Renal pelvis (tissue), 4 donors: ENCODE results near the gene MSX2. TPM values are rescaled to one million over a fixed set of nuclear protein-coding genes. Genes with fewer than 3 reads are reported as not detected.
"Not testable (repeated sequence)": the region's sequence is repeated elsewhere in the genome, so short reads cannot be mapped to it uniquely, and the experiment has no call there.

Experiments used
- DNase-seq: peaks from one replicate; pipeline ENCODE4 v3.0.0-alpha.2; 2013
- polyA plus RNA-seq, 3 donors: library from polyadenylated mRNA; unstranded; fragments of 120-200 nt; gene quantifications; one replicate each; pipeline ENCODE4 v1.2.1, GENCODE V29; 2013; ENCODE audit not compliant: insufficient read length in 3 of 3

Gene MSX2
- polyA plus RNA-seq, 3 donors = 0.49 to 1.2 (median 0.82) TPM

- DNase-seq = no peak
These were observed 7.9 kb downstream of the MSX2 start for GRCh38 chr5:174732036-174733020.

GRCh38 chr5:174733091-174733690, 8.8 kb downstream of the MSX2 start:
- DNase-seq = no peak

GRCh38 chr5:174733836-174734235, 9.5 kb downstream of the MSX2 start:
- no peak for DNase-seq

- no peak for DNase-seq
These were observed 10.5 kb downstream of the MSX2 start for GRCh38 chr5:174734571-174735497.

GRCh38 chr5:174735498-174736330, 11.3 kb downstream of the MSX2 start:
- DNase-seq = no peak

GRCh38 chr5:174736331-174736721, 11.9 kb downstream of the MSX2 start:
- DNase-seq = no peak

GRCh38 chr5:174736777-174737176, 12.4 kb downstream of the MSX2 start:
- DNase-seq = no peak

- DNase-seq = no peak
These were observed 12.9 kb downstream of the MSX2 start for GRCh38 chr5:174737330-174737729.

- no peak for DNase-seq
These were observed 17.0 kb downstream of the MSX2 start for GRCh38 chr5:174741352-174741751.

GRCh38 chr5:174744896-174745295, 20.5 kb downstream of the MSX2 start:
- DNase-seq = no peak

- no peak for DNase-seq
These were observed 21.3 kb downstream of the MSX2 start for GRCh38 chr5:174745590-174746103.

- no peak for DNase-seq
These were observed 26.3 kb downstream of the MSX2 start for GRCh38 chr5:174750711-174751110.

GRCh38 chr5:174751154-174752000, 27.0 kb downstream of the MSX2 start:
- DNase-seq = peak; percentile 42

- no peak for DNase-seq
These were observed 27.7 kb downstream of the MSX2 start for GRCh38 chr5:174752121-174752520.

- DNase-seq = no peak
These were observed 30.7 kb downstream of the MSX2 start for GRCh38 chr5:174755106-174755505.

- DNase-seq = no peak
These were observed 34.7 kb downstream of the MSX2 start for GRCh38 chr5:174759091-174759490.

- DNase-seq = no peak
These were observed 36.3 kb downstream of the MSX2 start for GRCh38 chr5:174760721-174761120.

GRCh38 chr5:174761341-174761740, 37.0 kb downstream of the MSX2 start:
- not testable (repeated sequence) for DNase-seq

- DNase-seq = no peak
These were observed 39.9 kb downstream of the MSX2 start for GRCh38 chr5:174764309-174764708.

- DNase-seq = no peak
These were observed 41.2 kb downstream of the MSX2 start for GRCh38 chr5:174765540-174765939.
